Motor neuron (in vitro differentiated cells): ENCODE measurements around the gene VGLL4. TPM values are rescaled to one million over a fixed set of nuclear protein-coding genes. Genes with fewer than 3 reads are reported as not detected.

ENCODE experiments used
- ATAC-seq, 8 experiments: fragments of 200-7000 bp; cut with Tn5 transposase; replicated peaks in 6 of 8; 2 replicates each; pipeline ENCODE4 v1.8.0; 2021; ENCODE audit warnings: mild to moderate bottlenecking in 8 of 8, moderate library complexity in 8 of 8
- H3K27ac ChIP-seq, 2 donors: fragments of 250-450 bp; sonication (Bioruptor Pico); 2 replicates each; pipeline ENCODE4 v1.9.0; 2021; ENCODE audit warnings: antibody characterized with exemption in 2 of 2, mild to moderate bottlenecking in 2 of 2, moderate library complexity in 1 of 2
- H3K4me1 ChIP-seq, 2 donors: fragments of 250-450 bp; sonication (Bioruptor Pico); replicated peaks in 1 of 2; 2 replicates each; pipeline ENCODE4 v1.6.1; 2021; ENCODE audit warnings: antibody characterized with exemption in 2 of 2, mild to moderate bottlenecking in 2 of 2, moderate library complexity in 1 of 2
- H3K4me3 ChIP-seq, 5 donors: fragments of 250-450 bp; sonication (Bioruptor Pico); 2 replicates each; pipeline ENCODE4 v1.9.0; 2021; ENCODE audit warnings: antibody characterized with exemption in 5 of 5, mild to moderate bottlenecking in 5 of 5, moderate library complexity in 4 of 5
- WGBS, 10 experiments: fragments of 450-650 bp; shearing (Covaris generic); methylation state at CpG; one replicate each; pipeline ENCODE4 v1.0.0; 2022; 5-methylcytosine and 5-hydroxymethylcytosine counted together
- in situ Hi-C, 9 experiments: fragments of 400-800 bp; cut with MboI; loops; one replicate each; pipeline ENCODE4 v1.15.0; 2021; ENCODE audit warnings: low sequenced_read_pairs in 9 of 9, low pct_unique_long_range_greater_than_20kb in 2 of 9; ENCODE audit not compliant: unreplicated experiment in 9 of 9
- total RNA-seq, 8 experiments: library from RNA; unstranded; fragments of 300-600 nt; gene quantifications; 2 replicates each; pipeline versions ENCODE4 v1.2.3 to v1.2.4, GENCODE V29; 2022

Gene VGLL4
- total RNA-seq, 8 experiments from 2014 or later = 23.6 to 98.2 (median 42.4) TPM

DNA sequence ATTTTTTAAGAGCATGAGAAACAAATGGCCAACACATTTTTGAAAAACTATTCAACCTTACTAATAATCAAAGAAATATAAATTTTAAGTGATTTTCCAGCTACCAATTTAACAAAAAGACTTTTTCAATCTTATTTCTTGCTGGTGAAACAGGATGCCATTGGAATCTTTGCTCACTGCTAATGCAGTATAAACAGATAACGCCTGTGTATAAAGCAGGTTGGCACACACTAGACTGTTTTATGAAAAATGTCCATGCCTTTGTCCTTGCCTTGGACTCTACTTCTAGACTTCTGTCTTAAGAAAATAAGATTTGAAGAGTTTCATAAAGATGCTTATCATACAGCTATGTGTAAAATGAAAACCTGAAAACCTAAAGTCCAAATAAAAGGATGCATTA is 5.0 kb upstream of the VGLL4 start:
- no peak overlapping the region for H3K4me3 ChIP-seq
- no peaks in the 10 kb centered on the region for H3K4me1 ChIP-seq
- in situ Hi-C loops = loop anchor here in 2 of 9 experiments (10.0 to 25.0 kb wide), 2 partner anchors 261 to 264 kb away; no protein-coding TSS in a partner anchor
- WGBS, 10 experiments = 57 to 100% (median 90%) methylated on average over 1 of the region's 1 CpG; no CpG with 5 or more reads in 2 of the 10 experiments
- H3K27ac ChIP-seq = no peak overlapping the region
- no peak for ATAC-seq

DNA sequence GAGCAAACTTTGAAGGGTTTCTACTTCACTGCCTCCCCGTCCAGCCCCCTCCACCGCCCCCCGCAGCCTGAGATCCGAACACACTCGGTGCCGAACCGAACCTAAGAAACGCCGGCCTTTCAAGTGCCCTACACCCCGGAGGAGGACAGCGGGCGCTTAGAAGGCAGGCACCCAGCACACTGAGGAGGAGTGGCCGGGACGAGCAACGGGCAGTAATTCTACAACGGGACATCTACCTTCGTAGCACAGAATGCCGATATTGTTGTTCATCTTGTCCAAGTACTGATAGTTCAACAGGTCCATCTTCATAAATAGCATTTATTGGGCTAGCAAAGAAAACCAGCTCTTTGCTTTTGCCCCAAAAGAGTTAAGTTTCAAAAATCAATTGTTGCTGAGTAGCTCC is 513 bp downstream of the VGLL4 start:
- in situ Hi-C loops = loop anchor here in 2 of 9 experiments (10.0 to 25.0 kb wide), 2 partner anchors 256 to 258 kb away; no protein-coding TSS in a partner anchor
- H3K4me3 ChIP-seq = peak overlapping the region; percentile 44 to 68 (median 48)
- peak; percentile 15 to 41 (median 28) for ATAC-seq
- H3K4me1 ChIP-seq = peaks cover 27 to 32% of the 10 kb centered on the region in 2 donors
- WGBS, 10 experiments = 0% methylated on average over 1 to 5 of the region's 18 CpGs; no CpG with 5 or more reads in 6 of the 10 experiments
- peak overlapping the region; percentile 83 to 87 for H3K27ac ChIP-seq

DNA sequence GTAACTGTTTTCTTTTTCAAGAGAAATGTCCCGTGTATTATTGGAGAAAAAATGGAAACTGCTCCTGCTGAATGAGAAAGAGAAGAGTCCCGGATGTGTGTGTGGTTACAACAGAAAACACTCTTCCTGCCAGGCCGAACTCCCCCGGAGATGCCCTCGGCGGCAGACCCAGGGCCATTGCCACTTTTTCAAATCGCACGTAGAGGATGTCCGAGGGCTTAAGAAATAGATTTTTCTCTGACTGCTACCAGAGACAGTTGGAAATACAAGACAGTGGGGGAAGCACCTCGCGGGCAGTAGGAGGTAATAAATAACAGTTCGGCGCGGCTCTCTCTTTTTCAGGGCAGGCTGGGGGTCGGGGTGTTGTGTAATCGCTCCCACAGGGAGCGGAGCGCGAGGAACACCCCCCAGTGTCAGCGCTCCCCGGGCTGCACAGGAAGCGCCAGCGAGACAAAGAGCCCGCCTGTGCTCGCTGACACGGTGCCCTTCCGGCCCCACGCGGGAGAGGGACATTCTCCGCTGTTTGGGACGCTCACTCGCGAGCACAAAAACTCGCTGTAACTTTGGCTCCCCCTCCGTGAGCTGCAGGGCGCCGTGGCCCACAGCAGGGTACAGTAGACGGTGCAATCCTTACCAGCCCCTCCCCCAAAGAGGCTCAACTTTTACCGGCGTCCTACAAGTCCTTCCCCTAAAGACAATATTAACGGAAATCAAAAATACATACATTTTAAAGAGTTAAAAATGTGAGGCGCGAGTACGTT is 1.1 kb downstream of the VGLL4 start:
- peaks cover 33 to 38% of the 10 kb centered on the region in 2 donors for H3K4me1 ChIP-seq
- in situ Hi-C loops = loop anchor here in 2 of 9 experiments (10.0 to 25.0 kb wide), 2 partner anchors 255 to 258 kb away; no protein-coding TSS in a partner anchor
- 0 to 3% (median 0%) methylated on average over 1 to 31 of the region's 44 CpGs; no CpG with 5 or more reads in 1 of the 10 experiments for WGBS, 10 experiments
- ATAC-seq = peak; percentile 49 to 68 (median 60)
- peak overlapping the region; percentile 83 to 87 for H3K27ac ChIP-seq
- peak overlapping the region; percentile 44 to 68 (median 48) for H3K4me3 ChIP-seq

DNA sequence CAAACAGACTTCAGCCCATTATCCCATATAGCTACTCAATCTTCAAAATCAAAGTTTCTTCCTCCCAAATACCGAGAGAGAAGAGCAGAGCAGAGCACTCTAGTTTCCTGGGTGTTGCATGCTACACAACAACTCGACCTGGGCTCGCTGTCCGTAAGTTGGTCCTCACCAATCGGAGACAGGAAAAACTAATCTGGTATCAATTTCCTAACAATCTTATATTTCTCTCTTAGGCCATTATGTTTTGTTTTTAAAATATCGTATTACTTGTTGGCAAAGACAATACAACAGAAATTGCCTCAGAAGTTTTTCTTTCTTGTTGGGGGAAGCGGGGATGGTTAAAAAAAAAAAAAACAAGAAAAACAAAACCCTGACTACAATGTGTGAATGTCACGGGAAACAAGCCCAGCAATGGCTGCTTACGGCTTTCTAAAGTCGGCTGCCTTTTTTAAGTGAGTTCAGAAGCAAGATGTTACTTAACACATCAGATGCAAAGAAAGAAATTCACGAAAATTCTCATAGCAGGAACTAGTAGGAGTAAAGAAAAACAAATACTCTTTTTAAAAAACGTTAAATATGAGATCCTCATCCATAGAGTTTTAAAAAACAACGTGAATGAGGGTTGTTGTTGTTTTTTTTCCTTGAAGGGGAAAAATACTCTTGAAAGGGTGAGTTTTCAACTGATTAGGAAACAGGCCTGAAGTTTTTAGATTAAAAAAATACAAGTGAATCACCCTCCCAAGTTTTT is 1.9 kb downstream of the VGLL4 start:
- H3K4me3 ChIP-seq = peak overlapping the region; percentile 44 to 68 (median 48)
- in situ Hi-C loops = loop anchor here in 2 of 9 experiments (10.0 to 25.0 kb wide), 2 partner anchors 255 to 257 kb away; no protein-coding TSS in a partner anchor
- H3K4me1 ChIP-seq = peaks cover 37 to 44% of the 10 kb centered on the region in 2 donors
- H3K27ac ChIP-seq = peak overlapping the region; percentile 83 to 87
- 0 to 6% (median 1%) methylated on average over 5 to 13 of the region's 13 CpGs for WGBS, 10 experiments
- peak in 2 of 8 experiments; percentile 3 for ATAC-seq

DNA sequence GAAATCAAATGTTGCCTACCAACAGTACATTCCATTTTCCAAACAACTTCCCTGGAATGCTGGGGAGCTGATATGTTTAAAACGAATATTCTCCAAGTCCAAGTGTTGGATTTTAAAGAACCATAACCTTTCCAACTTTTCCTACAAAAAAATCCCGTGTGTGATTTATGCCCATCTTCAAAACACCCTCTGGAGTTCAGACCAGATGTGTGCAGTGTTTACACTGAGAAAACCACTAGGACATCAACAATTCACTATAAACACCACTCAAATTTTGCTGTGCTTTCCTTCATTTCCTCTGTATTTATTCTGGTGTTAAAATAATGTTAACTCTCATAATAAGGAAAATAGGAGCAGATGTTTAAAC is 2.4 kb downstream of the VGLL4 start:
- peak overlapping the region; percentile 44 to 68 (median 48) for H3K4me3 ChIP-seq
- H3K4me1 ChIP-seq = peaks cover 42 to 50% of the 10 kb centered on the region in 2 donors
- 0 to 20% (median 0%) methylated on average over 1 to 2 of the region's 2 CpGs; no CpG with 5 or more reads in 1 of the 10 experiments for WGBS, 10 experiments
- no peak for ATAC-seq
- in situ Hi-C loops = loop anchor here in 2 of 9 experiments (10.0 to 25.0 kb wide), 2 partner anchors 254 to 256 kb away; no protein-coding TSS in a partner anchor
- H3K27ac ChIP-seq = peak overlapping the region; percentile 83 to 87

DNA sequence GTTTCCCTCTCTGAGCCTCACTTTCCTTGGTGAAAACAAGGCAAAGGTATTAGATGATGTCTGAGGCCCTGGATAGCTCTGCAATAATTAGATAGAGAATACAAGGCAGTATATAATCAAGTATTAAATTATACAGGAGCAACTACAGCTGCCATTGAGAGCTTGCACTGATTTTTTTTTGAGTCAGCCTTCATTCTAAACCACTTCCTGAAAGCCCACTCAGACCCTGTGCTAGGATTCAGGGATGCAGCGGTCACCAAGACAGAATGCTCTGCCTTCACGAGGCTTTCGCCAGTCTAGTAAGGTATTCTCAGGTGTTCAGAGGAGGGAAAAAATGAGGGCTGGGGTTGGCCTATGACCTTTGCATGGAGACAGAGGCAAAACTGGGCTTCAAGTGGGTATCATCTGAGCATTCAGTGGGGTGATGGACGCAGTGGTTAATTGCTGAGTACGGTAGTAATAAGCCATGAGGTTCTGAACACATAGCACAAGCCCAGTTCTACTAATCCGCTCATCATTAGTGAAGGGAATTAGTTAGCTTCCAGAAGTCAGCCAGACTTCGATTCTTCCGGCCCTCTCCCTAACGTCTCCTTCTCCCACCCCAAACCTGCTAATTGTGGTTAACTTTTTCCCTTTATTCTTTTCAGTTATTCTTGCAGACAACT is 3.6 kb downstream of the VGLL4 start:
- ATAC-seq = no peak
- H3K4me1 ChIP-seq = peaks cover 54 to 61% of the 10 kb centered on the region in 2 donors
- peak overlapping the region; percentile 0 to 68 (median 48) for H3K4me3 ChIP-seq
- 40 to 100% (median 60%) methylated on average over 1 to 6 of the region's 9 CpGs; no CpG with 5 or more reads in 1 of the 10 experiments for WGBS, 10 experiments
- in situ Hi-C loops = loop anchor here in 2 of 9 experiments (10.0 to 25.0 kb wide), 2 partner anchors 253 to 255 kb away; no protein-coding TSS in a partner anchor
- H3K27ac ChIP-seq = peak overlapping the region; percentile 15 to 87

DNA sequence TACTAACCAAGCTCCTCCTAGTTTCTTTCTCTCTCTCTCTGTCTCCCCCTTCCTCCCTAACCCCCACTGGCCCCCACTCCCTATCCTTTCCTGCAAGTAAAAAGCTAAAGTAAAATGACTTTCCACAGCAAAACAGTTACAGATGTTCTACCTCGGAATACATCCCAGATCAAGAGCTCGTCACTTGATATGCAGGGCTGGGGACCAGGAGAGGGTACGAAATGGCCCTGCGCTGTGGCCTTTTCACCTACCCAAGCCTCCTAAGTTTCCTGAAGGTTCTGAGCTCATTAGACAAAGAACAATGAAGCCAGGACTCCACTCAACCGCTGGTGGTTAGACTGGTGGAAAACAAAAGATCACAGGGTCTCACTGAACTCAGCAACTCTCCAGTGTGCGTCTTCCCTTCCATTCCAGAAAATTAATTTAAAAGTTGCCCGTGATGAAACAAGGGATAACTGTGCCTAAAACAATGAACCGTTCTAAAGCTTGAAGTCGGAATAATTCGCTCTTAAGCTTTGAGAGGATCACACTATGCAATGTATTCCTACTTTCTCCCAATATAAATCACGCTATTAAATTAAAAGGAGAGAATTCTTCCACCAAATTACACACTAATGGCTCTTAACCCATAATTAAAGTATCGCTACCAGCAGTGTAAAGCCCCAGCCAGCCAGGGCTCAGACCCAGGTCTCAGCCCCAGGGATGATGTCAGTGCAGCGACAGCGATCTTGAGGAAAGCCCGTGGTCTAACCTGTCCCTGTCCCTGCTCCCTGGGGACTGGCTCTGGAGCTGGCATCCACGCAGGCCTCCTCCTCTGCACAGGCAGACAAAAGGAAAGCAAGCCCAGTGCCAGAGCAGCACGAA is 5.0 kb downstream of the VGLL4 start:
- 12 to 89% (median 38%) methylated on average over 1 to 8 of the region's 17 CpGs; no CpG with 5 or more reads in 2 of the 10 experiments for WGBS, 10 experiments
- in situ Hi-C loops = loop anchor here in 1 of 9 experiments (25.0 kb wide), 1 partner anchor 251 kb away; no protein-coding TSS in a partner anchor
- peak overlapping the region; percentile 6 to 24 (median 14) for H3K4me3 ChIP-seq
- H3K4me1 ChIP-seq = peaks cover 58 to 63% of the 10 kb centered on the region in 2 donors
- peak overlapping the region; percentile 77 to 83 for H3K27ac ChIP-seq
- ATAC-seq = peak in 5 of 8 experiments; percentile 52 to 78 (median 71)

DNA sequence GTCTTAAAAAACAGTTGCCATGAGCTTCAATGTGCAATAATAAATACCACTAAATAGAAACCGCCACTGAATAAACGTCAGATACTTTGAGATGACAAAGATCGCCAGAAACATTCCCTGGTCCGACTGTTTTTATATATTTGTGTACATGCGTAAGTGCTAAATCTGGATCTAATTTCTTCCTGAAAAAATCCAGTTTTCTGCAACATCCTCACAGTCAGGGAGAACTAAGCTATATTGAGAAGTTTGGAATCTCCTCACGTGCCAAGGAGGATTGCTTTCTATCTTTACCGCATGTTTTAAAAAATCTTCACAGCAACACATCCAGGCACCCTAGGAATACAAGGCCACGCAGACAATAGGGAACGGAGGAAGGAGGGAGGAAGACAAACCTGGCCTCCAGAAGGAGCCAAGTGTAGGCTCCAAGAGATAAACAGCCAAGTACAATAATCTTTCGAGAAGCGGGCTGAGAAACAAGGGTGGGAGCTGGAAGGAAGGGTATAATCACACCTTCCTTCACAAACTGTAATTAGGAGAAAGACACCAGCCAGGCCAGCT is 5.7 kb downstream of the VGLL4 start:
- Histone ChIP-seq H3K4me3 (peak overlapping the region; percentile 6 to 24 (median 14)), H3K4me1 (peaks cover 58 to 63% of the 10 kb centered on the region in 2 donors), H3K27ac (peak overlapping the region; percentile 77 to 83)
- 1 to 47% (median 33%) methylated on average over 1 to 10 of the region's 11 CpGs for WGBS, 10 experiments
- in situ Hi-C loops = loop anchor here in 1 of 9 experiments (25.0 kb wide), 1 partner anchor 251 kb away; no protein-coding TSS in a partner anchor
- ATAC-seq = no peak

DNA sequence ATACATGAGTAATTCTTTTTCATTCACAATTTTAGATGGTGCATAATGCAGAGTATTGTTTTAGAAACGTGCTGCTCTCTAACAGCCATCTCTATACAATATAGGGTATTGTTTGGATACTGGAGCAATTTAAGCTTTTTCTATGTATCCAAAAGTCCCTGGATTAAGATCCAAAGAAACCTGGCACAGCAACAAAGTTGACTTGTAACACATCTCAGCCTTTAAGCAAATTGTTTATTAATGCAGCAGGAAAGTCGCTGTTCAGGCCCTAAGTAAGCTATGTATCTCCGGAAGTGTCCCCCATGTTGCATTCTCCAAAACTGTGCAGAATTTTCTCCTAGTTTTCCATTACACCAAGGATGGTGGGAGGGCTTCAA is 7.3 kb downstream of the VGLL4 start:
- no peak overlapping the region for H3K27ac ChIP-seq
- in situ Hi-C loops = loop anchor here in 1 of 9 experiments (25.0 kb wide), 1 partner anchor 249 kb away; no protein-coding TSS in a partner anchor
- peaks cover 67 to 75% of the 10 kb centered on the region in 2 donors for H3K4me1 ChIP-seq
- no peak for ATAC-seq
- WGBS, 10 experiments = 30 to 68% (median 57%) methylated on average over 1 to 3 of the region's 3 CpGs; no CpG with 5 or more reads in 2 of the 10 experiments
- H3K4me3 ChIP-seq = no peak overlapping the region

DNA sequence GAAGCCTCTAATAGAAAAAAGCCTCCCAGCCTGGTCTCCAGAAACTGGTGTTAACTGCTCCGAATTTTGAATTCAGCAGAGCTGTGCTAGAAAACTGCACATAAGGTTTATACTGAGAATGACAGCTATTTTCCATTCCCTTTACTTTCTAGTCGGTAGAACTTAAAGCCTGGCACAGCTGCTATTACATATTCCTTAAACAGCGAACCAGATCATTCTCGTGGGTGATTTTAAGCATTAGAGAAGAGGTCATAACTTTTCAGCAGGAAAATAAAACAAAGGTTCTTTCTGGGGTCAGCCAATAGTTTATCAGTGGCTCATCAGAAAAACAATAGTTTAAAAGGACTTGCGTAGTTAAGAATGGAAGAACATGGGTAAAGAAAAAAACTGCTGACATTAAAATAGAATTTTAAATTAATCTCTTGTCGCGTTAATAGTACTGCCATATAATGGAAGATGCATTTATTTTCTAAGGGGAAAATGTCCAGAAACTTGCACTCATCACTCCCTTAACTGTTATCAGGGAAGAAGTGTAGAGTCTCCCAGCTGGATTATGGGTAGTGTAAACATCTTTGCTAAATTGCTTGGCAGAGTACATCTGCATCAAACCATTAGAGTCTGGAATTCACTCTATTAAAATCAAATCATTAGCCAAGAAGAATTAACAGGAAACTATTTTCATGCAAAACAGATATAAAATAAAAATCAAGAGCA is 7.9 kb downstream of the VGLL4 start:
- H3K4me3 ChIP-seq = no peak overlapping the region
- H3K4me1 ChIP-seq = peaks cover 69 to 72% of the 10 kb centered on the region in 2 donors
- ATAC-seq = no peak
- in situ Hi-C loops = loop anchor here in 1 of 9 experiments (25.0 kb wide), 1 partner anchor 249 kb away; no protein-coding TSS in a partner anchor
- 20 to 87% (median 57%) methylated on average over 1 to 7 of the region's 7 CpGs for WGBS, 10 experiments
- no peak overlapping the region for H3K27ac ChIP-seq
